ENCODE results near the gene ZNF628. TPM values are rescaled to one million over a fixed set of nuclear protein-coding genes. Genes with fewer than 3 reads are reported as not detected.

ZNF628 gene
- total and polyA plus RNA-seq, 12 donors: 2.5 to 7.8 (median 4.8) TPM

- H3K36me3 ChIP-seq: peaks cover 0 to 34% (median 0%) of the 10 kb centered on the region in 9 donors
- peak in 1 of 8 donors; percentile 2 for ATAC-seq
- 29 to 36% methylated on average over 13 of the region's 13 CpGs for WGBS, 2 donors
- H3K27me3 ChIP-seq: no peaks in the 10 kb centered on the region
- TF ChIP-seq CTCF (IDR thresholded peaks at IDR 0.05): peak in 4 of 9 donors; percentile 7 to 40 (median 14)
- intact Hi-C loops (cut with DNase I): loop anchor here (1.0 to 10.0 kb wide), 8 partner anchors 36 to 363 kb away; partner anchors contain the start of gene TNNT1 (in 1 of the 10)
- DNase-seq: no peak
- H3K9me3 ChIP-seq: no peaks in the 10 kb centered on the region
- peak overlapping the region in 7 of 10 donors; percentile 42 to 86 (median 63) for H3K27ac ChIP-seq
- H3K4me1 ChIP-seq: peaks cover 0 to 14% (median 3%) of the 10 kb centered on the region in 9 donors
- H3K4me3 ChIP-seq: peak overlapping the region in 8 of 10 donors; percentile 31 to 62 (median 54)
Observed at GRCh38 chr19:55504252-55504603, 27.8 kb downstream of the ZNF628 start.

- Histone ChIP-seq H3K4me1 (peaks cover 0 to 14% (median 3%) of the 10 kb centered on the region in 9 donors), H3K4me3 (no peak overlapping the region), H3K36me3 (peaks cover 0 to 27% (median 0%) of the 10 kb centered on the region in 9 donors), H3K9me3 (no peaks in the 10 kb centered on the region), H3K27ac (no peak overlapping the region), H3K27me3 (no peaks in the 10 kb centered on the region)
- 87 to 89% methylated on average over 11 of the region's 11 CpGs for WGBS, 2 donors
- DNase-seq: no peak
- ATAC-seq: no peak
- no peak for TF ChIP-seq CTCF (IDR thresholded peaks at IDR 0.05)
- intact Hi-C loops (cut with DNase I): loop anchor here (1.0 to 10.0 kb wide), 8 partner anchors 37 to 364 kb away; partner anchors contain the start of gene TNNT1 (in 1 of the 10)
Observed at GRCh38 chr19:55504981-55505380, 28.6 kb downstream of the ZNF628 start.

- intact Hi-C loops (cut with DNase I): loop anchor here in 3 of 10 donors (5.0 to 10.0 kb wide), 3 partner anchors 41 to 363 kb away; partner anchors contain the start of gene TNNT1 (in 1 of the 3)
- H3K27me3 ChIP-seq: no peaks in the 10 kb centered on the region
- 70 to 75% methylated on average over 10 of the region's 10 CpGs for WGBS, 2 donors
- peaks cover 0 to 14% (median 3%) of the 10 kb centered on the region in 9 donors for H3K4me1 ChIP-seq
- no peaks in the 10 kb centered on the region for H3K9me3 ChIP-seq
- no peak overlapping the region for H3K27ac ChIP-seq
- H3K36me3 ChIP-seq: peaks cover 0 to 6% (median 0%) of the 10 kb centered on the region in 9 donors
- DNase-seq (no peak), ATAC-seq (no peak)
- no peak for TF ChIP-seq CTCF (IDR thresholded peaks at IDR 0.05)
- no peak overlapping the region for H3K4me3 ChIP-seq
Observed at GRCh38 chr19:55508120-55508519, 31.7 kb downstream of the ZNF628 start.

GRCh38 chr19:55516878-55517620 is 40.6 kb downstream of the ZNF628 start:
- Histone ChIP-seq H3K9me3 (no peaks in the 10 kb centered on the region), H3K36me3 (peaks cover 0 to 30% (median 0%) of the 10 kb centered on the region in 9 donors), H3K4me1 (peaks cover 3 to 22% (median 9%) of the 10 kb centered on the region in 9 donors), H3K27ac (peak overlapping the region; percentile 86 to 99 (median 96)), H3K4me3 (peak overlapping the region in 9 of 10 donors; percentile 29 to 61 (median 59)), H3K27me3 (no peaks in the 10 kb centered on the region)
- ATAC-seq (peak; percentile 98 to 100 (median 99)), DNase-seq (peak; percentile 93 to 96)
- intact Hi-C loops (cut with DNase I): loop anchor here in 9 of 10 donors (1.0 to 10.0 kb wide), 16 partner anchors 64 to 118 kb away; partner anchors contain the start of genes ZNF865 (in 4 of the 9), FIZ1 (in 3 of the 9), ZNF579 (in 2 of the 9) and ZNF524 (in 1 of the 9)
- 8 to 10% methylated on average over 61 of the region's 61 CpGs for WGBS, 2 donors
- peak; percentile 73 to 92 (median 81) for TF ChIP-seq CTCF (IDR thresholded peaks at IDR 0.05)

Measured in heart right ventricle (tissue), 16 donors.